GM19023 (cell line): ENCODE results near the gene GOLM1.

Experiments
- ATAC-seq: cut with Tn5 transposase; IDR thresholded peaks from one replicate; pipeline ENCODE4 v1.9.1; 2021; ENCODE audit warnings: mild to moderate bottlenecking, moderate library complexity; ENCODE audit not compliant: unreplicated experiment

GOLM1 gene

GRCh38 chr9:86005253-86005775 lies 94.0 kb downstream of the GOLM1 start:
- no peak for ATAC-seq

GRCh38 chr9:85995599-85995998 lies 103.8 kb downstream of the GOLM1 start:
- no peak for ATAC-seq

- ATAC-seq, result no peak
These were observed 104.3 kb downstream of the GOLM1 start for GRCh38 chr9:85995097-85995496.

GRCh38 chr9:85994191-85994590 lies 105.2 kb downstream of the GOLM1 start:
- no peak for ATAC-seq

GRCh38 chr9:85987236-85987635 lies 112.1 kb downstream of the GOLM1 start:
- ATAC-seq, result no peak

- ATAC-seq, result no peak
These were observed 114.9 kb downstream of the GOLM1 start for GRCh38 chr9:85984457-85984856.

- no peak for ATAC-seq
These were observed 118.0 kb downstream of the GOLM1 start for GRCh38 chr9:85981369-85981768.

GRCh38 chr9:85978496-85978895 lies 120.9 kb downstream of the GOLM1 start:
- no peak for ATAC-seq
